ENCODE data around the gene GPS2. TPM values are rescaled to one million over a fixed set of nuclear protein-coding genes. Genes with fewer than 3 reads are reported as not detected.

The GPS2 gene
- total and polyA plus RNA-seq, 2 experiments from 2014 or later: 34.5 to 103 TPM

DNA sequence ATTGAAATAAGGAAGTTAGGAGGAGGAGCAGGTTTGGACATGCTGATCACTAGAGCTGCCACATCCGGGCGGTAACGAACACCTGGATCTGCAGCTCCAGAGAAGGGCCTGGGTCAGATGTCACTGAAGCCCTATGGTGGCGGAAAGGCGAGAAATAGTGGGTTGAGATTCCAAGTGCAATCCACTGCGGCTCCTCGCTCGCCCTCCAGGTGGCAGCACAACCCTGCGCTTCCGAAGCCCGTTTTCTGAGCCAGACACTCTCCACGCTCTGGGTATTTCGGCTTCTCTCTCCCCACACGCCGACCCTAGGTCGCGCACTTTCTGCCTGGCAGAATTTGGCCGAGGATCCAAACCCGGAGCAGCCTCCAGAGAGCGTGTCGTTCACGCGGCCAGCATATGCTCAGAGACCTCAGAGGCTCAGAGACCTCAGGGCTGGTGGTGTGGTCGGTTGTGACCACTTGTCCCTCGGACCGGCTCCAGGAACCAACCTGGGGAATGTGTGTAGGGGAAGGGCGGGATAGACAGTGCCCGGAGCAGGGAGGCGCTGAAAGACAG lies 34.6 kb downstream of the GPS2 start:
- peak; percentile 91 for DNase-seq (ENCODE audit: low spot score)
- H3K36me3 ChIP-seq (replicated peaks; ENCODE audit: insufficient read depth, low read depth): no peaks in the 10 kb centered on the region
- peaks cover 13% of the 10 kb centered on the region for H3K4me1 ChIP-seq (ENCODE audit: insufficient read depth)
- H3K9me2 ChIP-seq (replicated peaks; ENCODE audit: insufficient read depth): no peaks in the 10 kb centered on the region
- H3K27ac ChIP-seq: peak overlapping the region; percentile 24
- H4K20me1 ChIP-seq (ENCODE audit: insufficient read depth, poor library complexity, severe bottlenecking): no peaks in the 10 kb centered on the region
- no peak overlapping the region for H3K4me3 ChIP-seq
- no peak overlapping the region for H2AFZ ChIP-seq
- peak overlapping the region; percentile 86 for H3K4me2 ChIP-seq
- no peaks in the 10 kb centered on the region for H3K9me3 ChIP-seq (ENCODE audit: low read depth)
- TF ChIP-seq EZH2 (IDR thresholded peaks at IDR 0.05; ENCODE audit: borderline replicate concordance) (no peak), EZH2phosphoT487 (IDR thresholded peaks at IDR 0.05; ENCODE audit: low read depth, severe bottlenecking, unreplicated experiment) (no peak)
- TF ChIP-seq, protein P1, sequence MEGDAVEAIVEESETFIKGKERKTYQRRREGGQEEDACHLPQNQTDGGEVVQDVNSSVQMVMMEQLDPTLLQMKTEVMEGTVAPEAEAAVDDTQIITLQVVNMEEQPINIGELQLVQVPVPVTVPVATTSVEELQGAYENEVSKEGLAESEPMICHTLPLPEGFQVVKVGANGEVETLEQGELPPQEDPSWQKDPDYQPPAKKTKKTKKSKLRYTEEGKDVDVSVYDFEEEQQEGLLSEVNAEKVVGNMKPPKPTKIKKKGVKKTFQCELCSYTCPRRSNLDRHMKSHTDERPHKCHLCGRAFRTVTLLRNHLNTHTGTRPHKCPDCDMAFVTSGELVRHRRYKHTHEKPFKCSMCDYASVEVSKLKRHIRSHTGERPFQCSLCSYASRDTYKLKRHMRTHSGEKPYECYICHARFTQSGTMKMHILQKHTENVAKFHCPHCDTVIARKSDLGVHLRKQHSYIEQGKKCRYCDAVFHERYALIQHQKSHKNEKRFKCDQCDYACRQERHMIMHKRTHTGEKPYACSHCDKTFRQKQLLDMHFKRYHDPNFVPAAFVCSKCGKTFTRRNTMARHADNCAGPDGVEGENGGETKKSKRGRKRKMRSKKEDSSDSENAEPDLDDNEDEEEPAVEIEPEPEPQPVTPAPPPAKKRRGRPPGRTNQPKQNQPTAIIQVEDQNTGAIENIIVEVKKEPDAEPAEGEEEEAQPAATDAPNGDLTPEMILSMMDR (IDR thresholded peaks at IDR 0.05; ENCODE audit: poor library complexity): peak; percentile 87
- H3K27me3 ChIP-seq: peaks cover 4% of the 10 kb centered on the region
- 2% methylated on average over 29 of the region's 29 CpGs for WGBS (ENCODE audit: low lambda C conversion rate, missing lambda C conversion rate)
- no peaks in the 10 kb centered on the region for H3K79me2 ChIP-seq

GRCh38 chr17:7279448-7279847 lies 35.7 kb downstream of the GPS2 start:
- Histone ChIP-seq H3K79me2 (no peaks in the 10 kb centered on the region), H2AFZ (no peak overlapping the region), H3K9me3 (ENCODE audit: low read depth) (no peaks in the 10 kb centered on the region), H4K20me1 (ENCODE audit: insufficient read depth, poor library complexity, severe bottlenecking) (no peaks in the 10 kb centered on the region), H3K9me2 (replicated peaks; ENCODE audit: insufficient read depth) (no peaks in the 10 kb centered on the region), H3K4me3 (no peak overlapping the region), H3K4me2 (no peak overlapping the region), H3K4me1 (ENCODE audit: insufficient read depth) (peaks cover 13% of the 10 kb centered on the region), H3K27me3 (peaks cover 4% of the 10 kb centered on the region), H3K36me3 (replicated peaks; ENCODE audit: insufficient read depth, low read depth) (no peaks in the 10 kb centered on the region), H3K27ac (no peak overlapping the region)
- TF ChIP-seq EZH2phosphoT487 (IDR thresholded peaks at IDR 0.05; ENCODE audit: low read depth, severe bottlenecking, unreplicated experiment) (no peak), EZH2 (IDR thresholded peaks at IDR 0.05; ENCODE audit: borderline replicate concordance) (no peak)
- TF ChIP-seq, protein P1 (IDR thresholded peaks at IDR 0.05; ENCODE audit: poor library complexity): no peak
- 93% methylated on average over 8 of the region's 8 CpGs for WGBS (ENCODE audit: low lambda C conversion rate, missing lambda C conversion rate)
- no peak for DNase-seq (ENCODE audit: low spot score)

DNA sequence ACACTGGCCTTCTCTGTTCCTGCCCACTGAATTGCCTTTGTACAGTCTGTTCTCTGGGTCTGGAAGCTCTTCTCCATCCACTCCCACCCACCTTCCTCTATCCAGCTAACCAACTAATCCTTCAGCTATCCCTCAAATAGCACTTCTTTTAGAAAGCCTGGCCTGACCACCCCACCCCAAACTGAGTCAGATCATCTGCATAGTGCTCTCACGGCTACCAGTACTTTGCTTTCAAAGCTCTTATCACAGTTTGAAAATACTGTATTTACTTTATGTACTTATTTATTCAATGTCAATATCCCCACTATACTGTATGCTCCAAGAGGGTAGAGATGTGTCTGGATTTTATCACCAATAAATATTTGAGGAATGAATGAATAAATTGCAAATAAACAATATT lies 48.4 kb downstream of the GPS2 start:
- Histone ChIP-seq H3K4me3 (no peak overlapping the region), H3K79me2 (peaks cover 8% of the 10 kb centered on the region), H4K20me1 (ENCODE audit: insufficient read depth, poor library complexity, severe bottlenecking) (no peaks in the 10 kb centered on the region), H3K4me1 (ENCODE audit: insufficient read depth) (peaks cover 12% of the 10 kb centered on the region), H2AFZ (no peak overlapping the region), H3K27ac (no peak overlapping the region), H3K9me2 (replicated peaks; ENCODE audit: insufficient read depth) (no peaks in the 10 kb centered on the region), H3K9me3 (ENCODE audit: low read depth) (no peaks in the 10 kb centered on the region), H3K4me2 (no peak overlapping the region), H3K36me3 (replicated peaks; ENCODE audit: insufficient read depth, low read depth) (no peaks in the 10 kb centered on the region), H3K27me3 (peaks cover 3% of the 10 kb centered on the region)
- TF ChIP-seq EZH2phosphoT487 (IDR thresholded peaks at IDR 0.05; ENCODE audit: low read depth, severe bottlenecking, unreplicated experiment) (no peak), EZH2 (IDR thresholded peaks at IDR 0.05; ENCODE audit: borderline replicate concordance) (no peak)
- TF ChIP-seq, protein P1 (IDR thresholded peaks at IDR 0.05; ENCODE audit: poor library complexity): no peak
- WGBS (ENCODE audit: low lambda C conversion rate, missing lambda C conversion rate): 35% methylated on average over 1 of the region's 1 CpG
- peak; percentile 18 for DNase-seq (ENCODE audit: low spot score)

- H3K36me3 ChIP-seq (replicated peaks; ENCODE audit: insufficient read depth, low read depth): no peaks in the 10 kb centered on the region
- H3K27me3 ChIP-seq: peaks cover 5% of the 10 kb centered on the region
- H3K27ac ChIP-seq: peak overlapping the region; percentile 98
- peak overlapping the region; percentile 46 for H3K4me3 ChIP-seq
- H3K9me3 ChIP-seq (ENCODE audit: low read depth): no peaks in the 10 kb centered on the region
- peaks cover 27% of the 10 kb centered on the region for H3K4me1 ChIP-seq (ENCODE audit: insufficient read depth)
- 30% methylated on average over 4 of the region's 4 CpGs for WGBS (ENCODE audit: low lambda C conversion rate, missing lambda C conversion rate)
- no peak for TF ChIP-seq EZH2phosphoT487 (IDR thresholded peaks at IDR 0.05; ENCODE audit: low read depth, severe bottlenecking, unreplicated experiment)
- TF ChIP-seq, protein P1 (IDR thresholded peaks at IDR 0.05; ENCODE audit: poor library complexity): no peak
- no peak for TF ChIP-seq EZH2 (IDR thresholded peaks at IDR 0.05; ENCODE audit: borderline replicate concordance)
- H3K79me2 ChIP-seq: peaks cover 29% of the 10 kb centered on the region
- no peaks in the 10 kb centered on the region for H4K20me1 ChIP-seq (ENCODE audit: insufficient read depth, poor library complexity, severe bottlenecking)
- peak; percentile 37 for DNase-seq (ENCODE audit: low spot score)
- H3K9me2 ChIP-seq (replicated peaks; ENCODE audit: insufficient read depth): no peaks in the 10 kb centered on the region
- peak overlapping the region; percentile 85 for H3K4me2 ChIP-seq
- H2AFZ ChIP-seq: no peak overlapping the region
These were observed 51.4 kb downstream of the GPS2 start for GRCh38 chr17:7263801-7264078.

Data from hepatocyte (in vitro differentiated cells).